Motor neuron (in vitro differentiated cells): ENCODE measurements around the gene TXLNB. TPM values are rescaled to one million over a fixed set of nuclear protein-coding genes. Genes with fewer than 3 reads are reported as not detected.
A peak's percentile ranks its signal among the peaks of the same experiment; 100 is the strongest.
"Not testable (repeated sequence)": the region's sequence is repeated elsewhere in the genome, so short reads cannot be mapped to it uniquely, and the experiment has no call there.

ENCODE experiments used
- ATAC-seq, 8 experiments: fragments of 200-7000 bp; cut with Tn5 transposase; replicated peaks in 6 of 8; 2 replicates each; pipeline ENCODE4 v1.8.0; 2021; ENCODE audit warnings: mild to moderate bottlenecking in 8 of 8, moderate library complexity in 8 of 8
- H3K27ac ChIP-seq, 2 donors: fragments of 250-450 bp; sonication (Bioruptor Pico); 2 replicates each; pipeline ENCODE4 v1.9.0; 2021; ENCODE audit warnings: antibody characterized with exemption in 2 of 2, mild to moderate bottlenecking in 2 of 2, moderate library complexity in 1 of 2
- H3K4me1 ChIP-seq, 2 donors: fragments of 250-450 bp; sonication (Bioruptor Pico); replicated peaks in 1 of 2; 2 replicates each; pipeline ENCODE4 v1.6.1; 2021; ENCODE audit warnings: antibody characterized with exemption in 2 of 2, mild to moderate bottlenecking in 2 of 2, moderate library complexity in 1 of 2
- H3K4me3 ChIP-seq, 5 donors: fragments of 250-450 bp; sonication (Bioruptor Pico); 2 replicates each; pipeline ENCODE4 v1.9.0; 2021; ENCODE audit warnings: antibody characterized with exemption in 5 of 5, mild to moderate bottlenecking in 5 of 5, moderate library complexity in 4 of 5
- WGBS, 10 experiments: fragments of 450-650 bp; shearing (Covaris generic); methylation state at CpG; one replicate each; pipeline ENCODE4 v1.0.0; 2022; 5-methylcytosine and 5-hydroxymethylcytosine counted together
- in situ Hi-C, 9 experiments: fragments of 400-800 bp; cut with MboI; loops; one replicate each; pipeline ENCODE4 v1.15.0; 2021; ENCODE audit warnings: low sequenced_read_pairs in 9 of 9, low pct_unique_long_range_greater_than_20kb in 2 of 9; ENCODE audit not compliant: unreplicated experiment in 9 of 9
- total RNA-seq, 8 experiments: library from RNA; unstranded; fragments of 300-600 nt; gene quantifications; 2 replicates each; pipeline versions ENCODE4 v1.2.3 to v1.2.4, GENCODE V29; 2022

The TXLNB gene
- total RNA-seq, 8 experiments from 2014 or later = 0.27 to 9.7 (median 0.82) TPM

GRCh38 chr6:139235661-139236060 lies 56.1 kb downstream of the TXLNB start:
- no peak for ATAC-seq

GRCh38 chr6:139234193-139234592 lies 57.6 kb downstream of the TXLNB start:
- in situ Hi-C loops, H3K27ac ChIP-seq, H3K4me1 ChIP-seq, ATAC-seq, H3K4me3 ChIP-seq: not testable (repeated sequence)
- 40 to 100% (median 67%) methylated on average over 1 to 2 of the region's 2 CpGs; no CpG with 5 or more reads in 5 of the 10 experiments for WGBS, 10 experiments

More at GRCh38 chr6:139235661-139236060, 56.1 kb downstream of the TXLNB start:
- WGBS, 10 experiments = 71 to 100% (median 87%) methylated on average over 1 to 7 of the region's 12 CpGs; no CpG with 5 or more reads in 3 of the 10 experiments
- no peak overlapping the region for H3K4me3 ChIP-seq
- no peak overlapping the region for H3K27ac ChIP-seq
- peaks cover 0 to 2% of the 10 kb centered on the region in 2 donors for H3K4me1 ChIP-seq
- in situ Hi-C loops = no loop called here

- no peak overlapping the region for H3K4me3 ChIP-seq
- no peak overlapping the region for H3K27ac ChIP-seq
- 0 to 100% (median 66%) methylated on average over 1 to 2 of the region's 2 CpGs; no CpG with 5 or more reads in 5 of the 10 experiments for WGBS, 10 experiments
- ATAC-seq = no peak
- no peaks in the 10 kb centered on the region for H3K4me1 ChIP-seq
- in situ Hi-C loops = no loop called here
Observed at GRCh38 chr6:139231206-139231605, 60.6 kb downstream of the TXLNB start.

GRCh38 chr6:139230391-139230840 lies 61.4 kb downstream of the TXLNB start:
- H3K27ac ChIP-seq = no peak overlapping the region
- H3K4me3 ChIP-seq = no peak overlapping the region
- 0 to 100% (median 63%) methylated on average over 1 to 3 of the region's 3 CpGs; no CpG with 5 or more reads in 4 of the 10 experiments for WGBS, 10 experiments
- no peaks in the 10 kb centered on the region for H3K4me1 ChIP-seq
- in situ Hi-C loops = no loop called here
- peak in 6 of 8 experiments; percentile 17 to 93 (median 76) for ATAC-seq

GRCh38 chr6:139228387-139228786 lies 63.4 kb downstream of the TXLNB start:
- ATAC-seq, H3K27ac ChIP-seq, H3K4me1 ChIP-seq, H3K4me3 ChIP-seq: not testable (repeated sequence)
- 17 to 88% (median 50%) methylated on average over 1 to 3 of the region's 3 CpGs; no CpG with 5 or more reads in 7 of the 10 experiments for WGBS, 10 experiments
- in situ Hi-C loops = loop anchor here in 3 of 9 experiments (10.0 kb wide), 2 partner anchors 126 to 136 kb away; no protein-coding TSS in a partner anchor

- WGBS, 10 experiments = 60 to 100% (median 100%) methylated on average over 1 to 2 of the region's 2 CpGs; no CpG with 5 or more reads in 1 of the 10 experiments
- Histone ChIP-seq H3K4me1 (no peaks in the 10 kb centered on the region), H3K27ac (no peak overlapping the region), H3K4me3 (no peak overlapping the region)
- ATAC-seq = no peak
- in situ Hi-C loops = loop anchor here in 3 of 9 experiments (10.0 kb wide), 2 partner anchors 135 to 145 kb away; no protein-coding TSS in a partner anchor
Observed at GRCh38 chr6:139219746-139220145, 72.1 kb downstream of the TXLNB start.

- 0 to 67% (median 0%) methylated on average over 1 to 5 of the region's 7 CpGs; no CpG with 5 or more reads in 5 of the 10 experiments for WGBS, 10 experiments
- no peak overlapping the region for H3K4me3 ChIP-seq
- in situ Hi-C loops = no loop called here
- no peaks in the 10 kb centered on the region for H3K4me1 ChIP-seq
- H3K27ac ChIP-seq = no peak overlapping the region
- ATAC-seq = peak; percentile 94 to 100 (median 100)
Observed at GRCh38 chr6:139219271-139219729, 72.5 kb downstream of the TXLNB start.

- ATAC-seq, H3K4me1 ChIP-seq, H3K27ac ChIP-seq, H3K4me3 ChIP-seq, in situ Hi-C loops: not testable (repeated sequence)
- no CpG with 5 or more reads among the region's 2 CpGs for WGBS, 10 experiments
Observed at GRCh38 chr6:139212460-139212859, 79.3 kb downstream of the TXLNB start.

- in situ Hi-C loops, ATAC-seq, H3K4me3 ChIP-seq, H3K27ac ChIP-seq, H3K4me1 ChIP-seq: not testable (repeated sequence)
- WGBS, 10 experiments = no CpG with 5 or more reads among the region's 10 CpGs
Observed at GRCh38 chr6:139210766-139211165, 81.0 kb downstream of the TXLNB start.

GRCh38 chr6:139205843-139206242 lies 86.0 kb downstream of the TXLNB start:
- in situ Hi-C loops = no loop called here
- no peak for ATAC-seq
- Histone ChIP-seq H3K27ac (no peak overlapping the region), H3K4me3 (no peak overlapping the region), H3K4me1 (no peaks in the 10 kb centered on the region)
- 63 to 100% (median 94%) methylated on average over 1 to 3 of the region's 3 CpGs for WGBS, 10 experiments

GRCh38 chr6:139204978-139205377 lies 86.8 kb downstream of the TXLNB start:
- no peak for ATAC-seq
- H3K4me3 ChIP-seq = no peak overlapping the region
- no peak overlapping the region for H3K27ac ChIP-seq
- in situ Hi-C loops = no loop called here
- H3K4me1 ChIP-seq = no peaks in the 10 kb centered on the region
- 50 to 100% (median 88%) methylated on average over 1 to 2 of the region's 2 CpGs; no CpG with 5 or more reads in 2 of the 10 experiments for WGBS, 10 experiments

- Histone ChIP-seq H3K4me3 (no peak overlapping the region), H3K27ac (no peak overlapping the region), H3K4me1 (no peaks in the 10 kb centered on the region)
- 60 to 100% (median 89%) methylated on average over 2 to 4 of the region's 4 CpGs; no CpG with 5 or more reads in 1 of the 10 experiments for WGBS, 10 experiments
- ATAC-seq = no peak
- in situ Hi-C loops = no loop called here
Observed at GRCh38 chr6:139201378-139201777, 90.4 kb downstream of the TXLNB start.

- in situ Hi-C loops = no loop called here
- no peak for ATAC-seq
Observed at GRCh38 chr6:139198529-139199288, 93.1 kb downstream of the TXLNB start.

More at GRCh38 chr6:139198529-139199288, 93.1 kb downstream of the TXLNB start:
- Histone ChIP-seq H3K27ac (no peak overlapping the region), H3K4me1 (no peaks in the 10 kb centered on the region), H3K4me3 (no peak overlapping the region)
- WGBS, 10 experiments = 53 to 100% (median 77%) methylated on average over 1 to 4 of the region's 4 CpGs
